Activated CD8-positive, alpha-beta memory T cell treated with anti-CD3 and anti-CD28 coated beads, Interleukin-2, amount 50 U/mL, for 24 hours (primary cell): ENCODE data around the gene ARF5.

ENCODE experiments used
- DNase-seq: peaks from one replicate; pipeline ENCODE4 v3.0.0-alpha.2; 2020; ENCODE audit errors: extremely low read depth

The ARF5 gene

DNA sequence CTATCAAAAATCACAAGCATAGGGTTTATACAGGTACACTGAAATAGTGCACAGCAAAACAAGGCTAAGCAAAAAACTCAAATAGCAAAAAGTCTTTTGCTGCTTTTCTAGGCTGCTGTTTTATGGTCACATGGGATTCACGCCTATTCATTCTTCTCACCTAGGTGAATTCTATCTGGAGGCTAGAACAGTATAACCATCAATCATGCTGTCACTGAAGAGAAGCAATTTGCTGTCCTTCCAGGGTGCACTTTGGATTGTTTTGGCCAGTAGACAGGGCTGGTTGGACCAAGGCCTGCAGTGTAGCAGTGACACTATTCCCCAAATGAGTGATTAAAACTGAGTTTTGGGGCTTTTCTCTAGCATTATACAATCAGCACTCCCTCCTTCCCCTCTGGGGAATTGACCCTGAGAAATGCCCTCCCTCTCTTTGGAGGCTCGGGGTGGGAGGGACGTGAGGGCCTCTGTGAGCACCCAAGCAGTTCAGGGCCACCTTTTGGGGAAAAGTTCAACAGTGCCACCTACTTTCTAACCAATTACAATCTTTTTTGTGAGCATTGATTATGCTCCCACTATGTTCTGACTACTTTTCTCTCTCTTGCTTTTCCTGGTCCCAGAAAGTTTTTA lies 47.6 kb downstream of the ARF5 start:
- no peak for DNase-seq

DNA sequence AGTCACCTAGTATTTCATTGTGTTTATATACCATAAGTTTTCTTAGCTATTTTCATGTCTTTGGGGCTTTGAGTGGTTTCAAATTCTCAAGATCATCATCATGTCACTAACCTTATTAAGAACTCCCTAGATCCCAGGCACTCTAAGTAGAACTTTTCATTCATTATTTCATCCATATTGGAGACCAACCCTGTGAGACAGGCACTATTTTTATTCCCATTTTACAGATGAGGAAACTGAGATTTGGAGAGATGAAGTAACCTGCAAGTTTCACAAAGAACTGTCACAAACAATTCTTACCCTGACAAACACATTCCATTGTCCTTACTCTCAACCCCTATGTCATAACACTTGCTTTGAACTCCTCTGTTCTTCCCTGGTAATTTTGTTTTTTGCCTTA lies 50.0 kb downstream of the ARF5 start:
- no peak for DNase-seq
